Right cardiac atrium (tissue), 5 donors: Measurements from ENCODE around the gene TTC21A. TPM values are rescaled to one million over a fixed set of nuclear protein-coding genes. Genes with fewer than 3 reads are reported as not detected.

Source experiments
- ATAC-seq, 2 donors: fragments of 200-7000 bp; cut with Tn5 transposase; one replicate each; pipeline versions ENCODE4 v1.8.0 to v1.9.1; 2020; ENCODE audit warnings: moderate library complexity in 2 of 2, mild to moderate bottlenecking in 1 of 2
- DNase-seq, 3 donors: peaks; one replicate each; pipeline ENCODE4 v3.0.0-alpha.2; 2020
- H3K27ac ChIP-seq: one replicate; pipeline ENCODE4 v1.5.1; 2013; ENCODE audit warnings: mild to moderate bottlenecking, low read length, control low read depth, moderate library complexity
- H3K27me3 ChIP-seq: one replicate; pipeline ENCODE4 v1.6.1; 2013; ENCODE audit not compliant: control insufficient read depth, insufficient read depth
- H3K4me1 ChIP-seq: one replicate; pipeline ENCODE4 v1.6.1; 2013; ENCODE audit warnings: low read length; ENCODE audit not compliant: control insufficient read depth, insufficient read depth
- H3K4me3 ChIP-seq: one replicate; pipeline ENCODE4 v1.5.1; 2013; ENCODE audit warnings: low read length, control low read depth
- H3K9me3 ChIP-seq: one replicate; pipeline ENCODE4 v1.6.1; 2013; ENCODE audit warnings: low read length; ENCODE audit not compliant: control insufficient read depth
- WGBS: extraction: QIAGEN DNeasy Blood & Tissue Kit; methylation state at CpG from one replicate; pipeline ENCODE4 v1.1.7; 2013; 5-methylcytosine and 5-hydroxymethylcytosine counted together
- intact Hi-C, 4 donors: fragments of 100-400 bp; cut with DNase I; formaldehyde crosslinking; loops; one replicate each; pipeline versions ENCODE4 v1.11.0 to v1.14.0; 2022 to 2023
- polyA plus RNA-seq: library from polyadenylated mRNA; stranded (reverse); fragments of 200-250 nt; gene quantifications from one replicate; pipeline ENCODE4 v1.2.3, GENCODE V29; 2013
- total RNA-seq, 4 donors: library from RNA; stranded (reverse); fragmentation: NEBNext Ultra II Directional; extraction: Animal tissue kit (Norgen Biotek cat#: 25700); gene quantifications; one replicate each; pipeline ENCODE4 v1.2.1, GENCODE V29; 2021
- donor health status: healthy with polysubstance abuse.
- donor health status: DM: no; HTN: yes; CAD: no.
- donor health status: DM: no; HTN: no; CAD: no.
- donor health status: DM: no; HTN: yes; CAD: no; lungs with severe emphysema.
- donor health status: DM: yes; HTN: yes; CAD: no.

Gene TTC21A
- total and polyA plus RNA-seq, 5 donors: 1.9 to 3.4 (median 2.2) TPM

DNA sequence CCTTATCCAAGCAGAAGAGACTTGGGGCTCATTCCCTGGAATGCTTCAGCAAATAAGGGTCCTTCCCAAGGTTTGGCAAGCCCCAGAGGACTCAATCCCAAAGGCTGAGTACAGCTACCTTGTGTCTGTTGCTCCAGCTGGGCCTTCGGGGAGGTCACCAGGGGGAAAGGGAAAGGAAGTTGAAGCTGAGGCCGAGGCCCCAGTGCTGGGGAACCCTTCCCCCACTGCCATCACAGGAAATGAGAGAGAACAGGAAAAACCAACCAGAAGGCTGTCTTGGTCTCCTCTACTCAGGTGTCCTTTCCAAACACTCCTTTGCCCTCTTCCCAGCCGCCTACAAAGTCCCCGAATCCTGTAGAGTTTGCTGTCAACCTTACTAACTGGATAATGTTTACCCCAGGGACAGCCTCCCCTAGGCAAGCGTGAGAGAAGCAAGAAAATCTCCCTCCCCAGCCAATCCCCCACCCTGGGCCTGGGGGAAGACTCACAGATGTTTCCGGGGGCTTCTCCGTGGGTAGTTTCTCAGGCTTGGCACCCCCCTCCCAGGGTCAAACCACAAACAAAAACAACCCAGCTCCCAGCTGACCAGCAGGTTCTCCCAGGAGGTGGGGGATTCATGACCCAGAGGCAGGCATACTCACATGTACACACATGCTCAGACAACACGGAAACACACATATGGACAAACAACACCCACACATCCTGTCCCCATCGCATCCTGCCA is 40.4 kb downstream of the TTC21A start:
- H3K9me3 ChIP-seq: no peaks in the 10 kb centered on the region
- 32% methylated on average over 9 of the region's 9 CpGs for WGBS
- DNase-seq (peak in 1 of 3 donors; percentile 71), ATAC-seq (no peak)
- intact Hi-C loops: loop anchor here in 1 of 4 donors (5.0 kb wide), 1 partner anchor 34 kb away; no protein-coding TSS in a partner anchor
- peak overlapping the region; percentile 62 for H3K27ac ChIP-seq
- H3K27me3 ChIP-seq: no peaks in the 10 kb centered on the region
- H3K4me1 ChIP-seq: peaks cover 36% of the 10 kb centered on the region
- peak overlapping the region; percentile 8 for H3K4me3 ChIP-seq

DNA sequence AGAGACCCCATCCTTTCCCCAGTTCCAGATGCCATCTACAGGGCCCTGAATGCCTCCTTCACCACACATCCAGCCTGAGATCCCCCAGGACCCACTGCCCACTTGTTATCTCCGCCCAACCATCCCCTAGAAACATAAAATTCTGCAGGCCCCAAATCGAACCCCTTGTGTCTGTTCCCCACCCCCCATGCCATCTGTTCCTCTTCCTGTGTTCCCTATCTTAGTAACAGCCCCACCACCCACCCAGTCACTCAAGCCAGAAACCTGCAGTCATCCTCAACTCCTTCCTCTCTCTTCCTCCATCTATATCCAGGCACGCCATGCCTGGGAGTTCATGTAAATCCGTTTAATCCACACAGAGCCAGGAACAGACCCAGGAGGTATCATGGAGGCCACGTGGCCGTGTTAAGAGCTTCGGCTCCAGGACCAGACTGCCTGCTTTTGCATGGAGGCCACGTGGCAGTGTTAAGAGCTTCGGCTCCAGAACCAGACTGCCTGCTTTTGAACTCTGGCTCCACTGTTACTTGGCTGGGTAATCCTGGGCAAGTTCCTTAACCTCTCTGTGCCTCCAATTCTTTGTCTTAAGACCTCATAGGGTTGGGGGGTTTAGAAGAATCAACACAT is 41.1 kb downstream of the TTC21A start:
- intact Hi-C loops: loop anchor here in 1 of 4 donors (5.0 kb wide), 1 partner anchor 34 kb away; no protein-coding TSS in a partner anchor
- DNase-seq (no peak), ATAC-seq (no peak)
- H3K9me3 ChIP-seq: no peaks in the 10 kb centered on the region
- H3K4me3 ChIP-seq: peak overlapping the region; percentile 8
- peak overlapping the region; percentile 37 for H3K27ac ChIP-seq
- whole genome bisulfite sequencing: 37% methylated on average over 9 of the region's 9 CpGs
- H3K4me1 ChIP-seq: peaks cover 35% of the 10 kb centered on the region
- no peaks in the 10 kb centered on the region for H3K27me3 ChIP-seq

DNA sequence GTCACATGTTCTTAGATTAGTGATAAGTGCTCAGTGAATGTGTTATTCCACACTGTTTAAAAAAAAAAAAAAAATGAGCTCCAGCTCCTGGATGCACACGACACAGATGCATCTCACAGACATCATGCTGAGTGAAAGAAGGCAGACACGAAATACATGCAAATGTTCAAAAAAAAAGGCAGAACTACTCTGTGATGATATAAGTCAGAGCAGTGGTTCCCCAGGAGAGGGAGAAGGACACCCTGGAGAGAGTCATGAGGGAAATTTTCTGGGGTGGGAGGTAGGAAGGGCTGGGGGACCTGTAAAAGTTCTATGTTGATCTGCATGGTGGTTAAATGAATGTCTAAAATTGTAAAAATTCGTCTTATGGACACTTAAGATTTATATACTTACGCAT is 41.6 kb downstream of the TTC21A start:
- WGBS: 70% methylated on average over 4 of the region's 4 CpGs
- Histone ChIP-seq H3K4me3 (no peak overlapping the region), H3K27ac (no peak overlapping the region), H3K9me3 (no peaks in the 10 kb centered on the region), H3K27me3 (no peaks in the 10 kb centered on the region), H3K4me1 (peaks cover 35% of the 10 kb centered on the region)
- intact Hi-C loops: loop anchor here in 1 of 4 donors (5.0 kb wide), 1 partner anchor 33 kb away; no protein-coding TSS in a partner anchor
- no peak for DNase-seq
- ATAC-seq: no peak

DNA sequence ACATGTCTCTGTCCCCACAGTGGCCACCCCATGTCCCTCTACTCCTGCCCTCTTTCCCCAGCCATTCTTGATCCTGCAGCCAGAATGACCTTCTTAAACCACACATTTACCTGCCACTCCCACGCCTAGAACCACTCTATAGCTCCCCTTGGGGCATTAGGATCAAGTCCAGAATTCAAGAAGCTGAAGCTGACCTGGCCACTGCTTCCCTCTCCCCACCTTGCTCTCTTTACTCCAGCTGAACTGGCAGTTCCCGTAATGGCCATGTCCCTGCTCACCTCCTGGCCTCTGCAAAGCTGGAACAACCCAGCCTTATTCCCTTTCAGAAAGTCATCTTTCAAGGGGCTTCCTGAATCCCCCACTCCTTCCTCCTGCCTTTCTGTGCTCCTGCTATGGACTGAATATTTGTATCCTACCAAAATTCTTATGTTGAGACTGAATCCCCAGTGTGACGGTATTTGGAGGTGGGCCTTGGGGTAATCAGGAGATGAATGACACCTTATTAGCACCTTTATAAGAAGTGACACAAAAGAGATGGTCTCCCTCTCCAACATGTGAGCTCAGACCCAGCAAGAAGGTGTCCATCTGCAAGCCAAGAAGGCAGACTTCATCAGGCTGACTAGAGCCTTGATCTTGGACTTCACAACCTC is 42.1 kb downstream of the TTC21A start:
- peaks cover 36% of the 10 kb centered on the region for H3K4me1 ChIP-seq
- WGBS: 87% methylated on average over 3 of the region's 3 CpGs
- H3K9me3 ChIP-seq: no peaks in the 10 kb centered on the region
- intact Hi-C loops: loop anchor here in 1 of 4 donors (5.0 kb wide), 1 partner anchor 33 kb away; no protein-coding TSS in a partner anchor
- no peaks in the 10 kb centered on the region for H3K27me3 ChIP-seq
- no peak for DNase-seq
- no peak for ATAC-seq
- peak overlapping the region; percentile 25 for H3K27ac ChIP-seq
- no peak overlapping the region for H3K4me3 ChIP-seq

DNA sequence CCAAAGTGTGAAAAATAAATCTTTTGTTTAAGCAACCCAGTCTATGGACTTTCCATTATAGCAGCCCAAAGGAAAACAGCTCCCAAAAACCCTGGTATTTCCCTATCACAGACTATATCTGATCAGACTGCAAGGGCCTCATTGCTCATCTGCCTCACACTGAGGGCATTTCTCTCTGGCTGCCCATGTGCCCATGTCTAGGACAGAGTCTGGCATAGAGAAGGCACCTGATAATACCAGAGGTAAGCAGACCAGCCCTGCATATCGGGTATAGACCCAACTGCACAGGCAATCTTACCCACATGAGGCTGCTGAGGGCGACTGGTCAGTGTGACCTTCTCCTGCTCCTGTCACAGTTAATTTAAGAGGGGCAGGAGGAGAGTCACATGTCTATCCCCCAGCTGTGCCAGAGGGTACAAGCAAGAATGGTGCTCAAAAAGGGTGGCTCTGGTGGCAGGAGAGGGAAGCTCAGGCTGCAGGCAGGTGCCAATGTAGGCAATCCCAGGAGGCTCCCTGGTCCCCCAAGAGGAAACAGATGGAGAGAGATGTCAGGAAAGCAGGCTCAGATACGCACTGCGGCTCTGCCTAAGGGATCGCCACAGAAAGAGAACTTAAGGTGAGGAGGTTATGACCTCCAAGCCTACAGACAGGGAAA is 42.8 kb downstream of the TTC21A start:
- WGBS: 33% methylated on average over 5 of the region's 5 CpGs

DNA sequence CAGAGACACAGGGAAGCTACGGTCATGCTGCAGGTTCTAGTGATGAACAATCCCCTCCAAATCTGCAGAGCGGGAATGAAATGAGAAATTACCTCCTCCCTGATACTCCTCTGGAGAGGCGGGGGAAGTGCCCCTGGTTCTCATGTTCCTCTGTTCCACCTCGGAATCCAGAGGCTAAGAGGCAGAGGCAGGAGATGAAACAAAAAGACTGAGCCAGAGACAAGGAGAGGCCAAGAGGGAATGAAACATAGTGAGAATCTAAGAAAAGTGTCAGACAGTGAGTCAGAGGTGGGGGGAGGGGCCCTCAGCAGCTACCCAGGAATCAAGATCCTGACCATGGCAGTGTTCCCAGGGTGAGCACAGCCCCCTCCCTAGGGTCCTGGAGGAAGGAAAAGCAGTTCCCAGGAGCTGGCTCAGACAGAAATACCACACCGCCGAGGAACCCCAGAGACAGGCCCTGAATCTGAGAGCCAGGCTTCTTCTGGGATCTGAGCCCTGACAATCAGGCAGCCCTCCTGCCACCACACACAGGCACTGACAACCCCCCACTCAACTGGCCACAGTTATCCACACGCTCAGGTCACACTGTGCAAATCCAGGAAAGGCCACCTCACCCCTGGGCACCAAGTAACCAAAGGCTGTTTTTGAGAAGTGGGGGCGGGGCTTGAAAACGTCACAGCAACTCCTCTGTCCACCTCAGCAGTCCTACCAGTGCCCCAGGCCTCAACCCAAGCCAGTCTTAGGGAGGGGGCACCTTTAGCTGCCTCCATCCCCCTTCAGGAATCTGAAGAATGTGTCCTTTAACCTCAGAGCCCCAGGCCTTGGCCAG is 43.5 kb downstream of the TTC21A start:
- peak; percentile 31 to 55 for ATAC-seq
- H3K27me3 ChIP-seq: no peaks in the 10 kb centered on the region
- intact Hi-C loops: no loop called here
- DNase-seq: peak; percentile 92 to 94 (median 93)
- peak overlapping the region; percentile 98 for H3K27ac ChIP-seq
- WGBS: 22% methylated on average over 9 of the region's 9 CpGs
- H3K4me3 ChIP-seq: peak overlapping the region; percentile 86
- peaks cover 36% of the 10 kb centered on the region for H3K4me1 ChIP-seq
- no peaks in the 10 kb centered on the region for H3K9me3 ChIP-seq

More for the DNA sequence above, 42.8 kb downstream of the TTC21A start:
- peak overlapping the region; percentile 85 for H3K27ac ChIP-seq
- ATAC-seq (no peak), DNase-seq (no peak)
- no peaks in the 10 kb centered on the region for H3K27me3 ChIP-seq
- H3K4me3 ChIP-seq: peak overlapping the region; percentile 86
- intact Hi-C loops: no loop called here
- no peaks in the 10 kb centered on the region for H3K9me3 ChIP-seq
- peaks cover 36% of the 10 kb centered on the region for H3K4me1 ChIP-seq

DNA sequence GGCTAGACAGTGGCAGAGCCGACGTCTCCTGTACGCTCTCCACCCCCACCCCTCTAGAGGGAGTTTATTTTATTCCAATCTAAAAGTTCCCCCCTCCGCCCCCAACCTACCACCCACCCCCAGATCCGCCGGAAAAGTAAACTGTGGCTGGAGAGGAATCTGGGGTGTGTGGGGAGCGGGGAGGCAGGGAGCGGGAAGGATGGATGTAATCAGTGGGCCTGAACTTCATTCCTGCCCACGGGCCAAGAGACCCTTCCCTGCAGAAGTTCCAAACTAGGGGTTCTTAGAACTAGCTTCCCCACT is 46.4 kb downstream of the TTC21A start:
- intact Hi-C loops: no loop called here
- Histone ChIP-seq H3K4me3 (peak overlapping the region; percentile 86), H3K4me1 (peaks cover 12% of the 10 kb centered on the region), H3K27ac (peak overlapping the region; percentile 71), H3K9me3 (no peaks in the 10 kb centered on the region), H3K27me3 (no peaks in the 10 kb centered on the region)
- no peak for DNase-seq
- no peak for ATAC-seq
- WGBS: 35% methylated on average over 9 of the region's 9 CpGs

DNA sequence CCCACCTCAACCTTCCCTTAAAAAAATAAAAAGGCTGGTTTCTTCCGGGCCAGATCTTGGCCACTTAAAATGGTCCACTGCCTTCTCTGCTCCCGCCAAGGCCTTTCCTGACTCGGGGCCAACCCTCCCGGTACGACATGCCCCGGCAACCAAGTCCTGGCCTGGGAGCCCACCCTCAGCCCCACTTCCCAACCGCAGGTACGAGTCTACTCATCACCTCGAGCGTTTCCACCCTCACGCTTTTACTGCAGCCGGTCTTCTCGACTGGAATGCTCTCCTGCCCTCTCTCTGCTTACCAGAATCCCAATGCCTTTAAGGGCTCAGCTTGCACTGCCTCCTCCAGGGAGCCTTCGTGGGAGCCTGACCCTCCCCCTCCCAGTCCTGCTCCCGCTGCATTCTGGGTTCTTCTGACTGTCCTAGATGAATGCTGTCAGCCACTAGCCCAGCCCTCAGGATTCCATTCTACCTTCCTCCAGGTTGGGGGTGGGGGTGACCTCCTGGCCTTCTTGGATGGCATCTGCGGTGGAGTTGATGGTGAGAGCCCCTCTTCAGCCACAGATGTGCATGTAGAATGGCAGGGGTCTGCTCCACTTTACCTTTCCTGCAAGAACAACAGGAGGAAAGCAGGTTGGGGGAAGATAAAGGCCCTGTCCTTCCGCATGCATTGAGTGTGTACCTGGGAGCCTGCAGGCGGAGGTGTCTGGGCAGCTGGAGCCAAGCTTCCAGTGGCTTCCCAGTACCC is 47.0 kb downstream of the TTC21A start:
- intact Hi-C loops: no loop called here
- Histone ChIP-seq H3K4me1 (peaks cover 11% of the 10 kb centered on the region), H3K4me3 (peak overlapping the region; percentile 86), H3K27me3 (no peaks in the 10 kb centered on the region), H3K9me3 (no peaks in the 10 kb centered on the region), H3K27ac (peak overlapping the region; percentile 68)
- ATAC-seq: no peak
- peak; percentile 57 to 82 (median 77) for DNase-seq
- WGBS: 54% methylated on average over 18 of the region's 18 CpGs

DNA sequence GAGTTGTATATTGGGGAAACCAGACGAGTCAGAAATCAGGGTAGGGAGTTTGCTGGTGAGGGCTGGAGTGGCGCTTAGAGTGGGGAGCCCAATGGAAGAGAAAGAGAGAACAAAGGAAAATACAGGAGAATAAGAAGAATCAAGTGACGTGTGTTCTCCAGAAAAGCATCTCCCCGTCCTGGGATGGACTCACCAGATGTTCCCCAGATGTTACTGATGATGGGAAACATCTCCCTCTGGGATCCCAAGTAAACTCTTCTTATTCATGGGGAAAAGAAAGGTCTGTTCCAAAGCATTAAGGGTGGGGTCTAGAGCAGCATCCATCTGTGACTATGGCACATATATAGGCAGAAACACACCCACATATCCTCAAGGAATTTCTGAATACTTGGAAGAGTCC is 48.9 kb downstream of the TTC21A start:
- Histone ChIP-seq H3K9me3 (no peaks in the 10 kb centered on the region), H3K27me3 (no peaks in the 10 kb centered on the region), H3K4me3 (no peak overlapping the region), H3K27ac (no peak overlapping the region), H3K4me1 (peaks cover 2% of the 10 kb centered on the region)
- ATAC-seq: no peak
- 77% methylated on average over 4 of the region's 4 CpGs for WGBS
- no peak for DNase-seq
- intact Hi-C loops: no loop called here

DNA sequence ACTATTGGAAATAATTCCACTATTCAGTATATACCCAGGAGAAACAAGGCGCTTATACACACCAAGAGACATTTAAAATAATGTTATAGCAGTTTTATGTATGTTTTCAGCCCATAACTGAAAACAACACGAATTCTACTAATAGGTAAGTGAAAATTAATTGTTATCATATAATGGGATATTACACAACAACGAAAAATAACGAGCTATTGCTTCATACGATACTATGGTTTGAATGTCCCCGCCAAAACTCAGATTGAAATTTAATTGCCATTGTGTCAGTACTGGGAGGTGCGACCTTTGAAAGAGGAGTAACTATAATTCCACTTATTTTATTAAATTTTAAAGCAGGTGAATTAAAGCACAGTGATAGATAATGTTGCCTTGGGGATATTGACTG is 49.9 kb downstream of the TTC21A start:
- DNase-seq (no peak), ATAC-seq (no peak)
- 93% methylated on average over 7 of the region's 7 CpGs for WGBS
- H3K27ac ChIP-seq: no peak overlapping the region
- no peaks in the 10 kb centered on the region for H3K27me3 ChIP-seq
- intact Hi-C loops: no loop called here
- H3K4me3 ChIP-seq: no peak overlapping the region
- H3K4me1 ChIP-seq: peaks cover 2% of the 10 kb centered on the region
- no peaks in the 10 kb centered on the region for H3K9me3 ChIP-seq
